H1 (cell line): ENCODE data around the gene GLCE. TPM values are rescaled to one million over a fixed set of nuclear protein-coding genes. Genes with fewer than 3 reads are reported as not detected.

Experiments
- CBX5 ChIP-seq: fragments of 300-800, 300-1000 bp; sonication (generic); IDR thresholded peaks from 2 replicates; pipeline ENCODE4 v1.7.1; 2016; ENCODE audit warnings: antibody characterized with exemption, low read length, low read depth
- JUND ChIP-seq: IDR thresholded peaks from 2 replicates; pipeline ENCODE4 v1.6.1; 2011; ENCODE audit warnings: mild to moderate bottlenecking, improper control_type of control experiment, low read length
- polyA plus RNA-seq, 7 experiments: library from polyadenylated mRNA; depleted of rRNA in 3 of 7; stranded (reverse) in 5 of 7; unstranded in 2 of 7; fragments of >200 nt in 5 of 7; fragments of 200-250 nt in 2 of 7; gene quantifications; 1 replicate in 5 of 7; 2 replicates in 1 of 7; 4 replicates in 1 of 7; pipeline versions ENCODE4 v1.2.1 to v1.2.3, GENCODE V29; 2011 to 2013; ENCODE audit warnings: missing spikeins in 2 of 7, mixed read lengths in 2 of 7
- total RNA-seq: library from RNA; stranded (reverse); fragmentation: NEBNext Ultra II Directional; extraction: Animal tissue kit (Norgen Biotek cat#: 25700); gene quantifications from 2 replicates; pipeline ENCODE4 v1.2.1, GENCODE V29; 2021

Gene GLCE
- total and polyA plus RNA-seq, 2 of the 8 experiments (the other 6 are each of a cell fraction or from before 2014, with no cell fraction given), result 17.1 to 22.7 TPM

DNA sequence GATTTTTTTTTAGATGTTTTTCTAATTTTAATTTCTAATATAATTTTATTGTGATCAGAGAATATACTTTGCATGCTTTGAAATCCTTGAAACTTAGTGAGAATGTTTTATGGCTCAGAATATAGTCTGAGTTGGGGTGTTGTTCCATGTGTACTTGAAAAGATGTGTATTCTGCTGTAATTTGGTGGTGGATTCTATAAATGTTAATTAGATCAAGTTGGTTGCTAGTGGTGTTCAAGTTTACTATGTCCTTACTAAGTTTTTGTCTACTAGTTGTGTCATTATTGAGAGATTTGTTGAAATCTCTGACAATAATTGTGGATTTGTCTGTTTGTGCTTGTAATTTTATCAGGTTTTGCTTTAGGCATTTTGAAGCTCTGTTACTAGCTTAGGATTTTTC is 29.7 kb downstream of the GLCE start (continued):
- TF ChIP-seq JUND (no peak), CBX5 (no peak)
